ENCODE results near the gene TENM4.

The TENM4 gene

GRCh38 chr11:78954261-78954660, 486.6 kb downstream of the TENM4 start:
- DNase-seq = no peak

DNA sequence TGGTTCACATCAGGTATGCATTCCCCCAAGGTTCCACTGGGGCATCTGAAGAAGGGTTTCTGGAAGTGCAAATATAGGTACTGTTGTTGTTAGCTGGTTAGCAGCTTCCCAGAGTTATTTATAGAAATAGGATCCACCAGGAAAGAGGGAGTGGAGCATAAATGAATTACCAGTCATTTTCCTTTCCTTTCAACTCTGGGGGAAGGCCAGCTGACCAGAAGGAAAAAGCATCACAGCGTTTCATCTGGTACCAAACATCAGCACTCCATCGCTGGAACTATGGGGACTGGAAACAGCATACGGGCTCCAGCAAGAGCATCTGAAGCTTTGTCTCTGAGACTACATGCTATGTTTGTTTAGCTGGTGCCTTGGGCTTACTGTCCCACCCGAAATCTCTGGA, 487.9 kb downstream of the TENM4 start:
- no peak for DNase-seq

DNA sequence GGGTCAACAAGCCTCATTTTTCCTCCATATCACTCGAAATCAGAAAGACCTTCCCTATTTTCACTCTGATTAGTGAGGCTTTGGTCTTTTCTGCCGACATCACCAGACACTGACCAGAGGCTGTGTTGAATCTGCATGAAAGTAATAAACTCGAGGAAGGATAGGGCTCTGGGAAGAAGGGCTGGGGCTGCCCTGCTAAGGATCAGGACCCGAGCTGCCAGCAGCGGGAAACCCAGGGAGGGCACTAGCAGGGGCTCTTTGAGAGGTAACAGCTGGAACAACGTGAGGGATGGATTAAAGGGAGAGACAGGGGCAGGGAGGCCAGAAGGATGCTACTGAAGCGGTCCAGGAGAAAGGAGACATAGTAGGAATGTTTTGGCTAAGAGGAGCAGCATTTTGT, 488.7 kb downstream of the TENM4 start:
- DNase-seq = no peak

DNA sequence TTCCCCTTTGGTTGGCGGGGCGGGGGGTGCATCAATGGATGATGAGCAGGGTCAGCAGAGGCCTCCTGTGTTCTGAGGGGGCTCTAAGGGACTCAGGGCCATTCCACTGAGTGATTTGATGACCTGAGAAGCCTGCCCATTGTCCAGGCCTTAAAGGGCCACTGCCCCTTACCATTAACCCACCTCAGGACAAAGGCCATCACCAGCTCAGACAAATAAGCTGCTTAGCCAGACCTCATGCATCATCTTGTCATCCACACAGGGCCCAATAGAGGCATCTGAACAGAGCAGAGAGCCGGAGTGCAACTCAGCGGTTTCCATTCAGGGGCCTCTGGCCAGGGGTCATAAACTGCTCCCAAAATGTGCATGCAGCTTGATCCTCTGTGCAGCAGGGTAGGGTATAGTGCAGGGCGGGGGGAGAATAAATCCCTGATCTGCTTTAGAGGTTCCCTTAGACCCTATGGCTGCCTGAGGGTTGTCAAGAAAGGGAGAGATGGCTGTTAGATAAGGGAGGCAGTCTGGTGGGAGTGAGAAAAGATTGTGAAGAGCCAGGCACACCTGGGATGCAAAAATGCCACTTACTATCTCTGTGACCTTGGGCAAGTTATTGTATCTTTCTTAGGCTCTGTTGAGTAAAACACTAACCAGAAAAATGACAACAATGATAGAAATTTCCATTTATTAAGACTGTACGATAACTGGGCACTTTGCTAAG, 490.7 kb downstream of the TENM4 start:
- no peak for DNase-seq

DNA sequence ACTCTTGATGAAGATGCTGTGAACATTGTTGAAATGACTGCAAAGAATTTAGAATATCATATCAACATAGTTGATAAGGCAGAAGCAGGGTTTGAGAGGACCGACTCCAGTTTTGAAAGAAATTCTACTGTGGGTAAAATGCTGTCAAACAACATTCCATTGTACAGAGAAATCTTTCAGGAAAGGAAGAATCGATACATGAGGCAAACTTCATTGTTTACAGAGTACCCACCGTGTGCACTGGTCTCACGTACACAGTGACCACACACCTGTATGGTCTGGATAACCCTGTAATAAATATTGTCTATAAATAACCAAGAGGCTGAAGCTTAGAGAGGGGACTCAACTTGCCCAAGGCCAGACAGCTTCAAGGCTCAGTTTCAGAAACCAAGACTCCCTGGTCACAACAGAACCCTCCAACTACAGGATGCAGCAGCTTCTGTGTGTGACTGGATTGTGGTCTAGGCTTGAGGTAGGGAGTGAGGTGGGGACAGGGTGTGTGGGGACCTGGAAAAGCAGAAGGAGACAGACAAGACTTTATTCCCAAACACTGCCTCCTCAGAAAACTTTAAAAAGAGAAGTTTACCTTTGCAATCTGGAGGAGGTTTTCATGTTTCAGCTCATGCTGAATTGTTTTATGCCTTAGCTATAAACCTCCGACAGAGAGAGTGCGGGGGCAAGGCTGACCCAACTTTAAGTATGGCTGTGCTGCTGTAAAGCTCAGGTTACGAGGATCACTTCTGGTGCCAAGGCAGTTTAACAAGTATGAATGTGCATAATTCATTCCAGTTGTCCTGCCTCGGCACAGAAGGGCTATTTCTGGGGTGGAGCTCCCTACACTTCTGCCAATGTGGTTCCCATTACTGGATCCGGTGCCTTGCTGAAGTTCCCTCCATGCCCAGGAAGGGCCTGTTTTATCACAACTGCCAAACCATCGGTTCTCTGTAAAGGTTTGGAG, 493.6 kb downstream of the TENM4 start:
- no peak for DNase-seq

DNA sequence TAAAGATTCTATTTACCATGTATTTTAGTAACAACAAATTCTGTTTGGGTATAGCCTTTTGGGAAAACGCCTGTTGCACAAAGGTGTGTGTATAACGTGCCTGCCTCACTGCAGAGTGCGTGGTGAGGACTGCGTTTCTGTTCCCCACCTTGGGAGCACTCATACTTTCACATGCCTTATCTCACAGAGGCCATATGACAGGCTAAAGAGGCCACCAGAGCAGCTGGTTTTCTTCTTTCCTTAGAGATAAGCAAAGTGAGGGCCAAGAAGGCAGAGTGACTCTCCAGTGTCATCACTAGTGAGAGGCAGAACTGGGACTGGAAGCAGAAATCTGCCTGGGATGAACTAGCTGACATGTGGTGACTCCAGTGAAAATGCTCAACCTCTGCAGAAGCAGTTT, 497.0 kb downstream of the TENM4 start:
- DNase-seq = no peak

- DNase-seq = no peak
These were observed 497.7 kb downstream of the TENM4 start for GRCh38 chr11:78943154-78943553.

DNA sequence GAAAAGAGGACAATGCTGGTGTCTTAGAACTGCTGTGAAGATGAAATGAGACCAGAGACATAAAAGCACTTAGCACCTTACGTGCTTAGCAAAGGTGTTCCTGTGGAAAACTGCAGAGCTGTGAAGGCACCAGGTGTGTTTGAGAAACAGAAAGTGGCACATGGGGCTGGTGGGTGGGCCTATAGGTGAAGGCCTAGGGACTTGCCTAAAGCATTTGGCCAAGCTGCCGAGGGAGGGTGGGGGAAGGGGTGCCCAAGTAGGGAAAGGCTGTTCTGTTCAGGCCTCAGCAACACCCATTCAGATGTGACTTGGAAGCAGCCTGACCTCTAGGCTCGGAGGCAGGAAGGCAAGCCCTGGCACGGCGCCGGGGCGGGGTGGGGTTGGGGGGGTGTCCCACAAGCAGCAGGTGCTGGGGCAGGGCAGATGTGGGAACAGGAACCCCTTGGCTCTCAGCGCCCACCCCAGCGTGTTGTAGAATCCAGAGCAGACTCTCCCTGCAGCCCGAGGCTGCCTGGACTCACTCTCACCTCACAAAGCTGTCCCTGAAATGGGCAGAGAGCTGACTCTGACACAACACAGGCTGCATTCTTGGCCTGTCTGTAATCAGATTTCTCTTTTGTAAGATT, 499.5 kb downstream of the TENM4 start:
- no peak for DNase-seq

DNA sequence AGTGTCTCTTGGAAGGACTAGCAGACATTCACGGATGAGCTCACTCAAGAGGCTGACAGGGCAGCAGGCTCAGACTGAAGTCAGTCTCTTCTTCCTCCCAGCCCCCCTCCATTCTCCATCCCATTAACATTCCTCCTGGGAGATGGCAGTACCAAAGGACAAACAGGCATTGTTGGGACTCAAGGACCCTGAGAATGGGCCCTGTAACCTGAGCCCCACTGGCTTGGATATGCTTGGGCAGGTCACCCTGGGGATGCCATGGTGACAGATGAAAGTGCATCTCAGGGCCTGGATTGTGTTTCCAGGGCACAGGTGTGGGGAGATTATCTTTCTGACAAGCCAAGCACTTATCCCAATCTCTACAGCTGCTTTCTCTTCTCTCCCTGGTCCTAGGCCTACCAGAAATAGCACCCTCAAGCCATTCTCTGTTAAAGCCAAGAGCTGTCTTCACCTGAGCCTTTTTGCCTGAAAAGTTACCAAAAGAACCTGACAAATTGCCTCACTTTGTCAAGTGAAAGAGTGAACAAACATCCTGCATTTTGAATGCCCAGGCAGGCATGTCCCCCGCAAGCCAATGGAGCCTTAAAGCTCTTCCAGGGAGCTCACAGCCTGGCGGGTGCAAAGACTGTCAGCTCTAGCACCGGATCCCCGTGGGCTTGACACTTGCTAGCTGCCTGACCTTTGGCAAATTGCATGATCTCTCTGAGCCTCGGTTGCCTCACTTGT, 500.2 kb downstream of the TENM4 start:
- DNase-seq = no peak

DNA sequence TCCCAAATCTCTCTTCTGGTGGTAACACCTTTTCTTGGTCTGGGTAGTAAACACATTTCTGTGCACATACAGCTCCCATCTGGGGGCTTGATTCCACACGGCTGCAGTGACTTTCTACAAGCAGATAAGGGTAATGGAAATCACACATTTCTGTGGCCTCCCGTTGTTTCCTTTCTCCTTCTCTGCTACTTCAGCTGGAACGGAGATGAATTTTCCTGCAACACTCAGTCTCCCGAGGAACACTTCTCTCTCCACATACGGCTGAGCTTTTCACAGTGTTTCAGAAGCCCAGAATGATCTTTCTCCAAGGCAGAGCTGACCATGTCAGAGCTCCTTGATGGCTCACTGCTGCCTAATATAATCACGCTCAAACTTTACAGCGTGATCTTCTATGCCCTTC, 501.9 kb downstream of the TENM4 start:
- DNase-seq = no peak

DNA sequence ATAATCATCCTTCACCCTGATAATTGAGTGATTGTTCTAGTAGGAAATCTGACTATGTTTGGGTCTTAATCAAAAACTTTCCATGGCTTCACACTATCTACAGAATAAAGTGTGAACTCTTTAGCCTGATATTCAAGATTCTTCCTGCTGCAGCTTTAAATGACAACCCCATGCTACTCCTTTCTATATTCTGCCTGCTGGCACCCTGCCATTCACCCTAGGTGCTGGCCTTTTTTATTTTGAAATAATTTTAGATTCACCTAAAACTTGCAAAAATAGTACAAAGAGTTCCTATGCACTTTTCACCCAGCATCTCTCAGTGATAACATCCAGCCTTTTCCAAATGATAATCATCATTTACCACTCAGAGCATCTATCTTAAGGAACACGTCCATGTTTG, 502.8 kb downstream of the TENM4 start:
- no peak for DNase-seq

- DNase-seq = no peak
These were observed 505.3 kb downstream of the TENM4 start for GRCh38 chr11:78935398-78936068.

- DNase-seq = no peak
These were observed 507.5 kb downstream of the TENM4 start for GRCh38 chr11:78933350-78933749.

DNA sequence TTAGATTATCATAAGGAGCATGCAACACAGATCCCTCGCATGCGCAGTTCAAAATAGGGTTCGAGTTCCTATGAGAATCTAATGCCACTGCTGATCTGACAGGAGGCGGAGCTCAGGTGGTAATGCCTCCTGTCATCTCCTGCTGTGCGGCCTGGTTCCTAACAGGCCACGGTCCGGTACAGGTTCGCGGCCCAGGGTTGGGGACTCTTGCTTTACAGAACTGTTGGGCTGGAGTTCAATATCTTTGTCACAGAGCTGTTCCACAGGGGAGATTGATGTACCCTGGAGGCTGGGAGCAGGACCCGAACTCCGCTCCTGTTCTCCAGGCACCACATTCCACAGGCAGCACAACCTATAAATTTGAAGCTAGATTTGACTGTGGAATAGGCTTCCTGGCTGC, 508.1 kb downstream of the TENM4 start:
- no peak for DNase-seq

- no peak for DNase-seq
These were observed 508.9 kb downstream of the TENM4 start for GRCh38 chr11:78931891-78932290.

DNA sequence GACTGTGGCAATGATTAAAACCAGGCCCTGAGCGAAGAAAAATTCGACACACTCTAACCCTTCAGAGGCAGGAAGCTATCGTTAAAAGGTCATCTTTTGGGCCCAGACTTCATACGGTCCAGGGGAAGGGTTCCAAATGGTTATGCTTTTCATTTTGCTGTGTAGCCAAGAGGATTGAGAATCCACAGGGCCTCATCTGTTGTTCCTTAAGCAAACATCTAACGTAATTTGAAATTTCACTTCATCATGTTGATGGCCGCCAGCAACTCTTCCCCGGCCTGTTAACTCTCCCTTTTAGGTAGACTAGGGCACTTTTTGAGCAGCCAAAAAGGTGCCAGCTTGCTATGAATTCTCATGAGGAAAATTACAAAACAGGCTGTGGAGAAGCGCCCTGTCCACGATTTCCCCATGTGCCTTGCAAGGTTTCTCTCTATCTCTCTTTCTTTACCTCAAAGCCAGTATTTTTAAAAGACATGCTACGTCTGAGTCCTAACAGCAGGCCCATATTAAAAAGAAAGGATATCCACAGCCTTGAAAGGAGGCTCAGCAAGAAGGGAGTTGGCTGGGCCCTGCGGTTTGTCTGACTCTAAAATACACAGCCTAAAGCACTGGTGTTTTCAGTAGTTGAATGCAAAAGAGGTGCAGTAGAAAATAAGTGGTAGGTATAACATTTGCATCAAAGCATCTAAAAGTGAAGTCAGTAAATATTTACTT, 509.9 kb downstream of the TENM4 start:
- no peak for DNase-seq

GRCh38 chr11:78929906-78930220, 511.0 kb downstream of the TENM4 start:
- DNase-seq = no peak

DNA sequence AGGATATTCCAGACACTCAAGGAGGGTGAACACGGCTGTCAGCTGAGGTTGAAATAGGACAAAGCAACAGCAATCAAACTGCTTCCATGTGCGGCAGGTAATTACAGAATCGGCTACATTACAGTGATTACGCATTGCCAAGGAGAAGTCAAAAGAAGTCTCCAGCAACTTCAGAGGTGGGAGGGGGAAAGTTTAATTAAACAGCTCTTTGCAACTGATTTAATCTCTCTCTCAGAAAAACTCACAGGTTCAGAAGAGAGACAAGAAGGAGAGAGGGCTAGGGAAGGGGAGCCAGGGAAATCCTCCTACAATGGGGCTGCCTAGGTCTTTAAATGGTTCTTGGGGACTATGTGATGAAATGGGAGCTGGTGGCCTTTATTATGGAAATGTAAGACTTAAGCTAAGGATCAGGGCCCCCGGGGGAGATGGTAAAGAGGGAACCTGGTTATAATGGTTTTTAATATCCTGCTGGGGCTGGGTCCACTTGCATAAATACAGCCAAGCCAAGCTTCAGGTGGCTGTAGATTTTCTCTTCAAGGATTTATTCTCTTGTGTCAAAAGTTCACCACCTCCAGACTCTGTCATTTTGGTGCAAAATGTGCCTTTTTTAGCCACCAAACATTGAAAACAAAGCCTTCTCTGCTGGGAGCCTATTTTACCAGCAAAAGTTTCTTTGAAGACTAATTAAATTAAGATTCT, 511.5 kb downstream of the TENM4 start:
- DNase-seq = no peak

DNA sequence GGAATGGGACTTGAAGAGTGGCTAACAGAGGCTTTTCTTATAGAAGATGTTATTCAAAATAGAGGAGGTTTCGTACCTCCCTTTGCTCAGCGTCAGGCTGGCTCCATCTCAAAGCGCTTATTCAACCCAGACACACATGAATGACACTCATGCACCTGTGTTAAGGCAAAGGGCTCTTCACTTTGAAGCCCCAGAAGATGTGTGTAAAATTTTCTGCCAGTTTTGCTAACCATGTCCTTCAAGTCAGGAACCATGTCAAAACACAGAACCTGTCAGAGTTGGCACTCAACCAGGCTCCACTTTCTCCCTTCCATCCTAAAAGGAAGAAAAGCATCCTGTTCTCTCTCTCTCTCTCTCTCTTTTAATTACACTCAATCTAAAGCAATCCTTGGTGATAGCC, 513.3 kb downstream of the TENM4 start:
- no peak for DNase-seq

DNA sequence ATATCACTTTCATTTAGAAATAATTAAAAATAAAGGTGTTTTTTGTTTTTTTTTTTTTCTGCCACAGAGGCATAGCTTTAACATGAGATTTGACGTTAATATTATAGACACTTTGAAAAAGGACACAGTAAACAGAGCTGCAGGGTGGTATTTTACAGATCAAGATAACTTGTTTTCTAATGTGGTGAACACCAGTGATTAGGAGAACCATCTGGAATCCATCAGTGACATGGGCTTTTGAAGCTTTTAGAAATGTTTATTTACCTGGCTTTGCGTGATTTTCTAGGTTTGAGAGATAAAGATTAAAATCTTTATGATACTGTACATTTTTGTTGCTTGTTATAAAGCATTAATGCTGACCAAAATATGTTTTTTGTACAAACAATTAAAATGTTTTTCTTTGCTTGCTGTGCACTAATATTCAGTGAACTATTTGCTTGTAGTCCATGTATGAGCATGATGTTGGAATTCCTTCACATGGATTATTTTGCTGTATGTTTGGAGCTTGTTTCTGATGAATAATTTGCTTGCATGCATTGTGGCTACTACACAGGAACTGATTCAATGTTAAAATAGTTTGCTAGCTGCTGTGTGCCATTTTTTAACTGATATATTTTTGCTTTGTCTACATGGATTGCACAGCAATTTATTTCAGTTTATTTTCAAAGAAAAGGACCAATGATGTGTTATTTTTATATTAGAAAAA, 514.0 kb downstream of the TENM4 start:
- no peak for DNase-seq

- no peak for DNase-seq
These were observed 515.4 kb downstream of the TENM4 start for GRCh38 chr11:78925387-78925786.

All from stimulated activated CD4-positive, alpha-beta T cell treated with anti-CD3 and anti-CD28 coated beads, Interleukin-4, amount 100 ng/mL, for 1 hour (primary cell).